Lower leg skin (tissue), 3 donors: ENCODE measurements around the gene CTNNA2.

Experiments used
- POLR2A ChIP-seq, 2 donors: fragments of 450-650 bp; IDR thresholded peaks; one replicate each; pipeline ENCODE4 v1.6.1; 2016 to 2017; ENCODE audit warnings: antibody characterized with exemption in 2 of 2, mild to moderate bottlenecking in 1 of 2, moderate library complexity in 1 of 2
- TF ChIP-seq, protein P1 (sequence below), 3 donors: fragments of 450-650 bp; IDR thresholded peaks; one replicate each; pipeline ENCODE4 v1.5.1; 2016; ENCODE audit warnings: antibody characterized with exemption in 3 of 3, mild to moderate bottlenecking in 3 of 3, moderate library complexity in 2 of 3

DNA sequence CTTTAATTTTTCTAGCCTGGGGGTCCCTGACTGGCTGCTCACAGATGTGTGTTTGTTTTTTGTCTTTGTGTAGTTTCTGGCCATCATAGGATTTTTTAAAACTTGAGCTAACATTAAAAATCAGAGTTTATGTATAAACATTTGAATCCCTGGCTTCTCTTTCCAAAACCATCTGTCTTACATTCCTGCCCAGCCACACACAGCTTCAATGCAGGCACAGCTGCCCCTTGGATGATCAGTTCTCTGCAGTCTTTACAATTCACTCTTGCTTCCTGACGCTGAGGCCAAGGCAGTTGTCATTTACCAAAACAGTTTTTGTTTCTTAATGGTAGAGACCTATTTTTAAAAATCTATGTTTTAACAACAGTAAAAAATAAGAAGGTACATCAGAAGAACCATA, 960.9 kb downstream of the CTNNA2 start:
- no peak for TF ChIP-seq POLR2A (IDR thresholded peaks at IDR 0.05)
- TF ChIP-seq, protein P1, sequence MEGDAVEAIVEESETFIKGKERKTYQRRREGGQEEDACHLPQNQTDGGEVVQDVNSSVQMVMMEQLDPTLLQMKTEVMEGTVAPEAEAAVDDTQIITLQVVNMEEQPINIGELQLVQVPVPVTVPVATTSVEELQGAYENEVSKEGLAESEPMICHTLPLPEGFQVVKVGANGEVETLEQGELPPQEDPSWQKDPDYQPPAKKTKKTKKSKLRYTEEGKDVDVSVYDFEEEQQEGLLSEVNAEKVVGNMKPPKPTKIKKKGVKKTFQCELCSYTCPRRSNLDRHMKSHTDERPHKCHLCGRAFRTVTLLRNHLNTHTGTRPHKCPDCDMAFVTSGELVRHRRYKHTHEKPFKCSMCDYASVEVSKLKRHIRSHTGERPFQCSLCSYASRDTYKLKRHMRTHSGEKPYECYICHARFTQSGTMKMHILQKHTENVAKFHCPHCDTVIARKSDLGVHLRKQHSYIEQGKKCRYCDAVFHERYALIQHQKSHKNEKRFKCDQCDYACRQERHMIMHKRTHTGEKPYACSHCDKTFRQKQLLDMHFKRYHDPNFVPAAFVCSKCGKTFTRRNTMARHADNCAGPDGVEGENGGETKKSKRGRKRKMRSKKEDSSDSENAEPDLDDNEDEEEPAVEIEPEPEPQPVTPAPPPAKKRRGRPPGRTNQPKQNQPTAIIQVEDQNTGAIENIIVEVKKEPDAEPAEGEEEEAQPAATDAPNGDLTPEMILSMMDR (IDR thresholded peaks at IDR 0.05): no peak
